Activated CD4-positive, alpha-beta T cell treated with anti-CD3 and anti-CD28 coated beads, Interleukin-2, amount 50 U/mL, for 16 hours (primary cell): ENCODE results near the gene RABGAP1.

Experiments used
- DNase-seq: peaks from one replicate; pipeline ENCODE4 v3.0.0-alpha.2; 2020

RABGAP1 gene

DNA sequence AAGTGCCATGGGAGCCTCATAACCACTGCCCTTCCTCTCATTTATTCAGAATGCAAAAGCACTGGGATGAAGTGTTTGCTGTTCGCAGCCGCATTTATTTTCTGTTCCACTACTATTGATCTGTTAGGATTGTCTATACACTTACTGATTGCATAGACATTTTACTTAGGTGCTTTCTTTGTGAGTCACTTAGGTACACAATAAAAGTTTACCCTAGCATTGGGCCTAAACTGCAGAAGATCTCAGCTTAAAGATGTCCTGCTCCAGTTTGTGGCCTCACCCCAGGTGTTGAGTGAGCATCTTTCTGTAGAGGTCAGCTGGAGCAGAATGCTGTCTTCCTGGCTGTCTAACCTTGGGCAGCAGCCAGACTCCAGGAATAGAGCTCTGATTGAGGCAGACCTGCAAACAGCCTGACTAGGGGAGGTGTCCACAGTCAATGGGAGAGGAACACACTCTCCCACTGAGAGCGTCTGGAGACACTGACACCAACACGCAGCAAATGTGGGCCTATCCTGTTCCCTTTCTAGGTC lies 146.6 kb downstream of the RABGAP1 start:
- DNase-seq = no peak

DNA sequence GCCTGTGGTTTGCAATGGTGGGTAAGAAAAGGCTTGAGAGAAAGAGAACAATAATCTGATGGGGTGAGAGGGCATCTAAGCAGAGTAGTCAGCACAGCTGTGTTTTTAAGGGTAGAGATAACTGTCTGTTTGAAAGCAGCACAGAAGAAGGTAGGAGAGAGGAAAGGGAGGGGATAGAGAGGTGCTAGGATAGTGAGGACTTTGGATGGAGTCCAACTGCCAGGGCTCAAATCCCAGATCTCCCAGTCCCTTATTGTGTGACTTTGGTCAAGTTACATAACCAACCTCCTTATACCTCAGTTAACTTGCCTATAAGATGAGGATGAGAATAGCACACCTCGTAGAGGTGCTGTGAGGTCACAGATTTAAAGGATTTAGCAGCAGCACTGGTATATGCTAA lies 148.2 kb downstream of the RABGAP1 start:
- DNase-seq = no peak

DNA sequence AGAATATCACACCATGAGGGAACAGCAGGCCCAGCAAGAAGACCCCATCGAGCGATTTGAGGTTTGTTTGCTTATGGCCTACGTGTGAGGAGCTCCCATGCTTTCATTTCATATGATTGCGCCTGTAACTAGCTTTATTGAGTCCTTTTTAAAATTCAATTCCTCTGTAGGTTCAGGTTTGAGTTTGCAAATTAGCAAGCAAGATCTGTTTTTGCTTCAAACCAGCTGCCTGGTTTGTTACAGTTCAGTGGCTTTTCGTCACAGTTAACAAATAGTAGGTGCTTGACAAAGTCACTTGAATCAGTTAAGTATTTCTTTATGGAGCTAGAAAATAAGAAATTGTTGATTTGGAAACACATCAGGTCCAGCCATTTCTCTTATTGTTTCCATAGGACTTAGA lies 149.0 kb downstream of the RABGAP1 start:
- DNase-seq = no peak

DNA sequence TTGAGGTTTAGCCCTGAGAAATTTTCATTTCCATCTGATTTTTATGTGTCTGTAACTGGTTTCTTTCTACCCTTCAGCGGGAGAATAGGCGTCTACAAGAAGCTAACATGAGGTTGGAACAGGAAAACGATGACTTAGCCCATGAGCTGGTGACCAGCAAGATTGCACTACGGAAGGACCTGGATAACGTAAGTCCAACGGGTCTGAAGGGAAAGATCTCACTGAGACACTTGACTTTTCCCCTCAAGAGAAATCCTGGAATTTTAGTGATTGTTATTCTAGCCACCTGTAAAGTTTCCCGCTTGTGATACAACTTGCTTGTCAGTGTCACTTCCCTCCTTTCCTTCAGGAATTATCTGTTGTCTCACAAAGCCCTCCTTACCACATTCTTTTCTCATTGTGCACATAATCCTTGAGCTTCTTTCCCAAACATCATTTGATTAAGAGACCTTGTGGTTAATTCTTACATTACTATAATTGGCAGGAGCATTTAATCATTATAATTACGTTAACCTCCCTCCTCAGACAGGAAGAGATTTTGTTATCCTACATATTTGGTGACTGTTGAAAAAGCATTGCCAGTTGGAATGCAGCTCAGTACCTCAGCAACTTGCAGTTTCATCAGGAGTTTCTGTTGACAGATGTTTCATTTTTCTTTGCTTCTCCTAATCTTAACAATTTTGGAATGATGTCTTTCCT lies 149.5 kb downstream of the RABGAP1 start:
- no peak for DNase-seq

DNA sequence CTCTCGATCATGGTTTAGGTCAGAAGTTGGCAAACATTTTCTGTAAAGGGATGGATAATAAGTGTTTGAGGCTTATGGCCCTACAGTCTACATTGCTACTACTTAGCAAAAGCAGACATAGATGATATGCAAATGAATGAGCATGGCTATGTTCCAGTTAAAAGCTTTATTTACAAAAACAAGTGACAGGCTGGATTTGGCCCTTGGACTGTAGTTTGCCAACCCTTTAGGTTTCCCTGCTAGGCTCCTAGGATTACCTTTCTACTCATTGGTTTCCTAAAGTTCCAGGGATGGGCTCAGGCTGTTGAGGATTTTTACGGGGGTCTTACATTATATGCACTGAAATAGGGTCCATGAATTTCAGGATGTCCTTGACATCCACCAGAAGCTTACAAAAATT lies 150.1 kb downstream of the RABGAP1 start:
- DNase-seq = no peak

DNA sequence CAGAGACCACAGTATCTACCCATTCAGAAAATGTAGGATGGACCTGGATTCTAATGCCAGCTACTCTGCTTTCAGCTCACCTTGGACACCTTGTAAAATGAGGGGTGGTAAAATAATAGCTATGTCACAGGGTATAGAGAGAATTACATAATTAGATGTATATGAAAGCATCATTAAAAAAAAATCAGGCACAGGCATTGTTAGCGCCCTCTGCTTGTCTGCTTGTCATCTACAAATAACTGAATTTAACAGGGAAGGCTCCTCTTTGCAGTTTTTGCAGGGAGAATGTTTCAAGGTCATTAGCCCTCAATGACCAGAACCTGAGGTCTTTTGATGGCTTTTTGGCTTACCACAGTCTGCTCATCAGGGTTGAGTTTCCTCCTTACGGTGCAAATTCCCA lies 150.6 kb downstream of the RABGAP1 start:
- DNase-seq = no peak

DNA sequence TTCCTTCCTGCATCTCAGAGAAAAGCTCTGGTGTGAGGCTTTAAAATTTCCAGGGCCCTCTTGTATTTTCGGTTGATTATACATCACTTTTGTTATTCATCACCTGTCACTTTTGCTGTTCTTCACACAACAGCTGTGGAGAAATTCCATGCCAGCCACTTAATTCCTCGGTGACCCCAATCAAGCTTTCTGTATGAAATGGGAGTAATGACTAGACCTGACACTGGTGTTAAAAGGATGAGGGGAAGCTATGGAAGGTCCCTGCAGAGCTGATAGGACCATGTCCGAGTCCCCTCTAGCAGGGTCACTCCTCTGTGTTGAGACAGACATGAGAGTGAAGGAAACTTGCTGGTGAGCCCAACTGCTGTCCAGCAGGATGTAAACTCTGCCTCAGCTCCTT lies 152.3 kb downstream of the RABGAP1 start:
- no peak for DNase-seq

DNA sequence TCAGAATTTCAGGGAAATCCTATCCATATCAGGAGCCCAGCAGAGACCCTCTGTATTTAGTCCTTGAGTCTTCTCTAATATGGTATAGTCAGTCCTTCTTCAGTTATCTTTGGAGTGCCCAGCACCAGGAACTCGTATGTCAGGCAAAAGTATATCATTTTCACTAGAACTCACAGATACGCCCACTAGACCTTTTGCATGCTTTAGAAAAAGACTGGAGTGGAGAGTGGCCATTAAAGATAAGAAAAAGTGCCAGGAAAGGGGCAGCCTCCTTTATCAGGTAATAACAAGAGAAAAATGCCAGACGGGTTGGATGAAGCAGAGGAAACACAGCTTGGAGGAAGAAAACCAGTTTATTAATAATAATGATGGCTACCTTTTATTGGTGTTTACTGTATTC lies 156.2 kb downstream of the RABGAP1 start:
- DNase-seq = no peak

DNA sequence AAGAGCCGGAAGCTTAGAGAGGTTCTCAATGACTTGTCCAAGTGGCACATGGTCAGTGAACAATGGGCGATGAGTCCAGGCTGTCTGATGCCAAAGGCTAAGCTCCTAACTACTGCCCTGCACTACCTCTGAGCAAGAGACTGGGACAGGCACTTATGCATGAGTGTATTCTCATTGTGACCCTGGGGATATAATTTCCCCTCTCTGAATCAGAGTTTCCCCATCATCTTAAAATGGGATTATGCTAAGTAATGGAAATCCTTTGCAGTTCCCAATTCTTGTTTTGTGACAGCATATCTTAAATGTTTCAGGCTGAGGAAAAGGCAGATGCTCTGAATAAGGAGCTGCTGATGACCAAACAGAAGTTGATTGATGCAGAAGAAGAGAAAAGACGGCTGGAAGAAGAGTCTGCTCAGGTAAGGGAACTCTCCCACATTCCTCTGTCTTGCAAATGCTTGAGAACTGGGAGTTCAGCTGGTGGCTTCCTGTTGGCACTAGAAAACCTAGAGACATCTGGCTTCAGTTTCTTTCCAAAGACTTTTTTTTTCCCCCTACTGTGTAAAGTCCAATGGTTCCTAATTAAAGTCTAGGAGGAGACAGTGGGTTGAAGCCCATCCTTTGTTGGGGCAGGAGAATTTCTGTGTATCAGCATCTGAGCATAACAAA lies 156.7 kb downstream of the RABGAP1 start:
- DNase-seq = no peak

DNA sequence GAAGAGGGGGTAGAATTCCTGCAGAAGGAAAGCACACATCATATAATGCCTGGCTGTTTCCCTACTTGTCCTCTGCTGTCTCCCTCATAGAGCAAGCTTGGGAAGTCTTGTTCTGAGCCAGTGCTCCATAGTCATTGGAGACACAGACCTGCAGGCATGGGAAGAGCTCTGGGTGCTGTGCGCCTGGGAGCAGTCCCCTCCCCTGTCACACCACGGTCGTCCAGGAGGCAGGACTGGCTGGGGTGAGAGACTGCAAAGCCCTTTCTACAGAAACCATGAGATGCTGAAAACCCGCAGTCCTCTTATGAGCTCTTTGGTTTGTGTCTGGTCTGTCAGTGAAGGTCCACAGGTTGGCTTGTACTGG lies 157.3 kb downstream of the RABGAP1 start:
- DNase-seq = no peak

DNA sequence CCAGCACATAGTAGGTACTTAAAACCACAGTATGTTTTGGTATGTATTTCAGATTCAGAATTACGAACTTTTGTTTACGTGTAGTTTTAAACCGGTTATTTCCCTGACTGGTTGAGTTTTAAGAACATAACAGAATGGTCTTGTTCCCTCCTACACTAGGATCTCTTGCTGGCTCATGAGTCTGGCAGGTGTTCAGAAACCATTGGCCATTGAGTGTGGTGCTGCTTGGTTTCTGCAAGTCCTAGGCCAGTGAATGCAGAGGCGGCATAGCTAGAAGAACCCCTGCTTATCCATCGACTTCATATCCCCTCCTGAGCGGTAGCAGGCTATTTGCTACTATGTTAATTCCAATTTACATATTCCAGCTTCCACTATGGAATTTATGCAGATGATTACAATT lies 158.2 kb downstream of the RABGAP1 start:
- DNase-seq = no peak

DNA sequence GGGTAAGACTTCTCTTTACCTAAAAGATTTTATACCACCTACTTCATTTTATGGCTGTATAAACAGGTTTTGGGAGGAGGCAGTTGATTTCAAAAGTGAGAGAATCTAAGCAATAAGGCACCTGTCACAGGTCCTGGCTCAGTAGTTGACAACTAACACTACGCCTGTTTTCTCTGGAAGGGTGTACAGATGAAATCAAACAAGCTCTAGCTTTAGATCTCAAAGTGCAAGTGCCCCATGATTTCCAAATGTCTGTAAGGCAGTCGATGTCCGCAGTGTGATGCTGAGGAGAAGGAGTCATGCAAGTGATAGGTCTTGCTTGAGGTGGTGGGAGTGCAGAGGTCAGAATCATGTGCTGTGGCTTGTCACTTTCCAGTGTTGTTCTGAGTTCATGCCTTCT lies 158.7 kb downstream of the RABGAP1 start:
- no peak for DNase-seq

DNA sequence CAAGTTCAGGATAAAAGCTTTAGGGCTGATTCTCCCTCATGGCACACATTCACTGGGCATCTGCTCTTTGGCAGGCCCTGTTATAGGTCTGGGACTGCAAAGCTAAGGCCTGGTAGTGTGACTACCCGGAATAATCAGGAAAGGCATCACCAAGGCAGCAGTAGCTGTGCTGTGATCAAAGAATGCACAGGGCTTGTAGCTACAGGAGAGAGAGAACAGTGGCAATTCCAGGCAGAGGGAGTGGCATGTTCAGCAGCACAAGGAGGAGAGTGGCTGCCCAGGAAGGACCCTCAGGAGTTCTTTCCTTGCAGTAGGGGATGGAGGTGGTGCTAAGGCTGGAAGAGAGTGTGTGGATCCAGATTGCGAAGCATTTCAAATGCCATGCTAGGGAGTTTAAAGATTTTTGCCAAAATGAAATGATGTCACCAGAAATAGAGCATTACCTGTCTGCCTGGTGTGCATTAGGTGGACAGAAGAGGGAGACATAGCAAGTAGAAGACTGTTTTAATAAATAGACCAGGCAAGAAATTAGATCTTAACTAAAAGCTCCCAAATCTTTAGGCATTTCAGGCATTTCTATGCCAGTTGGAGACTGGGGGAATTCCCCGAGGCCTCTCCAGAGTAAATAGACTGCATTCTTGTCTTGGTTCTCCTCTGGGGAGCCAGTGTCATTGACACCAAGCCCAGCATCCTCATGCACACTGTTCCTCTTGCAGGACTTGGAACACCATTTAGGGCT lies 161.7 kb downstream of the RABGAP1 start:
- DNase-seq = no peak

DNA sequence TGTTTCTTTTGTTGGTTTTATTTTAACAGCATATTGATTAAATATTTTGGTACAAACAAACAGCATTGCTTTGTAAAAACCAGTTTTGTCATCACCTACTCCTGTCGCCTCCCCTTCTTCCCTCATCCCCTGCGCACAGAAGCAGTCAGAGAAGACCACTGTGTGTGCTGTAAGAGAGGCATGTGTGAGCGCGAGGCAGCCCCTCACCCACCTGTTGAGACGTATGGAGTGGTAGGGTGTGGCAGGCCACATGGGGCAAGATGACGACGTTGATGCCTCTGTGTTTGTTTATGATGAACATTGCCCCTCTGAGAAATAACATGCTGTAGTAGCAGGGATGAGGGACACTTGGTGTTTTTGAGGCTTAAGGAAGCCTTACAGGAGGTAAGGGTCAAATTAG lies 164.0 kb downstream of the RABGAP1 start:
- no peak for DNase-seq

DNA sequence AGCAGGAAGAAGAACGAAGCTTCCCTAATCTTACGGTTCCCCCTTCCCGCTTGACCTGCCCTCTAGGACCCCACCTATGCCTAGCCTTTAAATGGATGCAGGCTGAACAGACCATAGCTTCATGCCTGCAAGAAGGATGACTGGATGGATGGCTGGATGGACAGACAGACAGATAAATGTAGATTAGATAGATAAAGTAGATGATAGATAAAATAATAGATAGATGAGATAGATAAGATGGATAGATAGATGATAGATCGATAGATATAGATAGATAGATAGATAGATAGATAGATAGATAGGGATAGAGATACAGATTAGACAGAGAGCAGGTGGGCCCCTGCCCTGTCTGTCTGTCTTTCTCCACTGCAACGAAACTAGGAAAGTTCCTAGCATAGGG lies 164.7 kb downstream of the RABGAP1 start:
- DNase-seq = no peak

DNA sequence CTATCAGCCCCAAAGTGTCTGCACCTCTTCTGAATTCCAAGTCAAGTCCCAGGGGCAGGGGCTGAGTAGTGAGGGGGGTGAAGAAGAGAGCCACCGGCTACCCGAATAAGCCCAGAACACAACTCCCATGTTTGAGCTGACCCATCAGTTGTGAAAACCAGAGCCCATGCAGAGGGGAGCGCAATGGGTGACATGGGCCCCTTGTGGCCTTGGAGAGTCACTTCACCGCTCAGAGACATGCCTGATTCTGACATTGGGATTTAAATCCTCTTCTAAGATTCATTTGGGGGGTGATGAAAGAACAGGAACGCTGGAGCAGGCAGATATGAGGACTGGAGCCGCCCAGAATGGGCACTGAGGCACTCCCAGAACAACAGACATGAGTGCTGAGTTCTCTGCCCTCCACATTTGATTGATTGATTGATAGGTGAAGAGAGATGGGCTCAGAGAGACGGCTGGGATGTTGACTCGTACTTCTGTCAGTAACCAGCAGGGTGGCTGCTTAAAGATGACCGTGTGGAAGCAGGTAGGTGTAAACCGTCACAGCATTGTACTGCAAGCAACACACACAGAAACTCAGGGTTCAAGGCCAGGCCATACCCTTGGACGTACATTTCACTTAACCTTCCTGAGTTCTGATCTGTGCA lies 166.9 kb downstream of the RABGAP1 start:
- DNase-seq = no peak

DNA sequence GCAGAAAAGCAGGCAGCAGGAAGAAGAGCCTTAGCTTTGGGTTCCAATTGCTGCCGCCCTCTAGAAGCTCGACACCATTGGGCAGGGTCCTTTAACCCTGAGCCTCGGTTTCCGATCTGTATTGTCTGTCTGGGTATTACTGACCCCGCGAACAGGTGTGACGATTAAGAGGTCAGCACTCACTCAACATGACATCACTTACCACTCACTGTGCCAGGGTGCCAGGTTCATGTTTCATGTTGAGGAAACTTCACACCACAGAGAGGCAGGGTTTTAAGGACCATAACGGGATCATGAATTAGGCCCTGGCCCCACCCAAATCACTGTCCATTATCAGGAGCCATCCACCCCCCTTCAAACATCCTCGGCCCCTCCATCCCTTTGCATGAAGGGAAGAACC lies 168.2 kb downstream of the RABGAP1 start:
- no peak for DNase-seq

DNA sequence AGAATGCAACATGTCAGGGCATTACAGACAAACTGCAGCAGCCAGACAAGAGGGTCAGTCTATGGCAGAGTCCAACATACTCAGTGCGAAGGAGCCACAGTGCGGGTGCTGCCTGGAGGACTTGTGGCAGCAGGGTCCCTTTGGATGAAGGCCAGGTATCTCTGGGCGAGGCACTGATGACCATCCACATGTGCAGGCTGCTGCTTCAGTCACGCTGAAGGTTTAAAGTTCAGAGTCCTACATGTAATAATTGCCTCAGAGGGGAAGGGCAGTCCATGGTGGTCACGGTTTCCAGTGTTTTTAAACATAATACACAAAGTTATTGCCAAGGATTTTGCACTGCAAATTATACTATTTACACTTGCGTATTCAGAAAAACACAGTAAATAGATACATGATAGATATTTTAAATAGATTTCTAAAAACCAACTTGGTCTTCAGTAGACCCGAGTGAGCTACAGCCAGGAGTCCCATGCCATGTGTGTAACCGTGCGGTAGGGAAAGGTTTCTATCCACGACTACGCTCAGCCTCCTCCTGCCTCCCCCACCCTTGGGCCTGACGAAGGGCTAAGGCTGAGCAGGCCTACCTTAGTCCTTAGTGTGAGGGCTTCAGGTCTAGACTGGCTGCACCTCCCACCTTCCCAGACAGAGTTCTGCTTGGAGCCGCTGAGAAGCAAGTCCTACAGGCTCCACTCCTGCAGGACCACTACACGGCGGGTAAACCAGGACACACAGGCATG lies 168.9 kb downstream of the RABGAP1 start:
- no peak for DNase-seq

DNA sequence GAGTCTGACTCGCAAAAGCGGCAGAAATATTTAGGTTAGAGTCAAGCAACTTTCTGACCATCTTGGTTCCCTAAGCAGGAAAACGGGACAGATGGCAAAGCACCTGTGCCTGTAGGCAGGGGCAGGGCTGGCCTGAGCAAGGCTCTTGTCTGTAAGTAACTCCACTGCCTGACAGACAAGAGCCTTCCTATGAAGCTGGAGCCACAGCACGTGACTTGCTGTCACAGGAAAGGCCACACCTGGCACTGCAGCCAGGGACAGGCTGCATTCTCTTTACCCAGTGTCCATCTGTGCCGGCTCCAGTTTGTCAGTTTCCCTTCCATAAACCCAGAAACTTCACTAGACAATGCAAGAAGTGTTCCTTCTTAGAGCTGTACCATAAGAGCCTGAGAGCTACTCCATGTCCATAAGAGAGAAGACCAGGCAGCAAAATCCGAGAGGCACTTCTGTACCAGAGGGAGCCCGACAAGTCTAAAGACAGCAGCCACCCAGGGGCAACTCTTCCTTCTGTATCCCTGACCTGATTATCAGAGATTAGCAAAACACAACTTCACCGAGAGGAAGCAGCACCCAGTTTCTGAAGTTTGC lies 170.7 kb downstream of the RABGAP1 start:
- no peak for DNase-seq

DNA sequence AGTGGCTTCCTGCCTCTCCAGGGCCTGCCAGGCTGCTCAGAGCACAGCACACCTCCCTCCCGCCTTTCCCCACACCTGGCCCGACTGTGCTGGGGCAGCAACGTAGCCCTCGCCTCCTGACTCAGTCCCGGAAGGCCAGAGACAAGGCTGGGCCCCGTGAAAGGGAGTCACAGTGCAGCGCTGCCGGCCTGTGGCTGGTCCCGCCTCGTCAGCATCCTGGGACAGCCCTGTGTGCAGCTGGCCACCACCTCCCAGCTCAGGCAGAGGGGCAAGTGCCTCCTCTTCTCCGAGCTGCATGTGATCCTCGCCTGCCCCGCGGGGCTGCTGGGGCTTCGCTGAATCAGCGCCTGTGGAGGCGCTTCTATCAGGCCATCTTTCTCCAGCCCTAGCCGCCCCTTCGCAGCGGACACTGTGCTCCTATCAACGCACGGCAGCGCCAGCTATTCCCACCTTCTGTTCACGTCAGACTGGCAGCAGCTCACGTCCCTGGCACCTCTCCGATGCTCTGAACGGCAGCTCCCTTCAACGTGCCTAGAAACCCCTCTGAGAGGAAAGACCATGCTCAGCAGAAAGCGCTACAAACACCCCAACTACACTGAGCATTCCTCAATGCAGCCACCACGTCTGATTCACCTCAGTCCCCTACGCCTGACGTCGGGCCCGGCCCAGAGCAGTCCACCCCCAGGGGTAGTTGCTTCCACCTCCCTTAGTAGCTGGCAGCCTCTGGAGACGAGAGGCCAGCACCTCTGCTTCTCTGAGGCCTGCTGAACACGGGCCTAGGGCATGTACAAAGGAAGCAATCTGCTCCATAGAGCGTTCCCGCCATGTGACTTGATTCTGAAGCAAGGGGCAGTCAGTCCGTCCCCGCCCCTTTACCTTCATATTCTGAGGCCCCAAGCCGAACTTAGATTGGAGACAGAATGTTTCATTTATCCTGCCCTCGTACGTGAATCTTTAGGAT lies 171.5 kb downstream of the RABGAP1 start:
- DNase-seq = no peak

DNA sequence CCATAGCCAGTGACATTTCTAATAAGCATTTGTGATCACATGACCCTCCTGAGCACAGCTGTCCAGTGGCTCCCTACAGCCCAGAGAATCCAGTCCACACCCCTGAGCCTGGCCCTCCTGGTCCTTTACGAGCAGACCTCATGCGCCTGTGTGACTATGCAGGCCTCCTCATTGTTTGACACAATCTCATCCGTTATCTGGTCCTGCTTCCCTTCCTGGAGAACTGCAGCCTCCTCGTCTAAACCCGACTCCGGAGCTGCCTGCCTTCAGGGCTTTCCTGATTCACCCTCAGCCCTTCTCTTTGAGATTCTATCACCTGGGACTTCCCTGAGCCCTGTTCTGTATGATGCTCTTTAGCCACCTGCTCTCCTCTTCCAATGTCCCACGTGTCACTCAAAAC lies 172.4 kb downstream of the RABGAP1 start:
- no peak for DNase-seq
